ENCODE data around the gene GLRX5.

Gene GLRX5

DNA sequence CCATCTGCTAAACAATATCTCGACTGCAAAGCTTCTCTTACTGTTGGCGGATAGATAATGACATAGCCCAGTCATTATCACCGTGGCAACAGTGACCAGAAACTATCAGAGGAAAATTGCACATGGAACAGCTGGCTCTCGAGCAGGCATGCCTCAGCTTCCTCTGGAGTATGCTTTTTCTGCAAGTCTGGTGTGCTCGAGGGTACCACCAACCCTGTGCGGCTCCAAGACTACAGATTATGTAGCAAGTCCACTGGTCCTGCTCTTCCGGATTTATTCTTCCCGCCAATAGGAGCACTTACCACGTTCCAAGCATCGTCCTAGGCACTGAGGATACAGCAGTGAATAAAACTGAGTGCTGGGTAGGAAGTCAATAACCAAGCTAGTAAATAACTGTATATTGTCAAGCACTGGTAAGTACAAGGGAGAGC is 1.4 kb upstream of the GLRX5 start:
- TF ChIP-seq MYC (IDR thresholded peaks at IDR 0.05; ENCODE audit: low read depth, low read length) (peak; percentile 24; the same call in 1 of the 2 replicates), POLR2A (IDR thresholded peaks at IDR 0.05; ENCODE audit: extremely low read depth, insufficient read length) (no peak)
- TF ChIP-seq, protein P1, sequence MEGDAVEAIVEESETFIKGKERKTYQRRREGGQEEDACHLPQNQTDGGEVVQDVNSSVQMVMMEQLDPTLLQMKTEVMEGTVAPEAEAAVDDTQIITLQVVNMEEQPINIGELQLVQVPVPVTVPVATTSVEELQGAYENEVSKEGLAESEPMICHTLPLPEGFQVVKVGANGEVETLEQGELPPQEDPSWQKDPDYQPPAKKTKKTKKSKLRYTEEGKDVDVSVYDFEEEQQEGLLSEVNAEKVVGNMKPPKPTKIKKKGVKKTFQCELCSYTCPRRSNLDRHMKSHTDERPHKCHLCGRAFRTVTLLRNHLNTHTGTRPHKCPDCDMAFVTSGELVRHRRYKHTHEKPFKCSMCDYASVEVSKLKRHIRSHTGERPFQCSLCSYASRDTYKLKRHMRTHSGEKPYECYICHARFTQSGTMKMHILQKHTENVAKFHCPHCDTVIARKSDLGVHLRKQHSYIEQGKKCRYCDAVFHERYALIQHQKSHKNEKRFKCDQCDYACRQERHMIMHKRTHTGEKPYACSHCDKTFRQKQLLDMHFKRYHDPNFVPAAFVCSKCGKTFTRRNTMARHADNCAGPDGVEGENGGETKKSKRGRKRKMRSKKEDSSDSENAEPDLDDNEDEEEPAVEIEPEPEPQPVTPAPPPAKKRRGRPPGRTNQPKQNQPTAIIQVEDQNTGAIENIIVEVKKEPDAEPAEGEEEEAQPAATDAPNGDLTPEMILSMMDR (IDR thresholded peaks at IDR 0.05; ENCODE audit: low read depth, low read length), result no peak
- TF ChIP-seq, protein P2, sequence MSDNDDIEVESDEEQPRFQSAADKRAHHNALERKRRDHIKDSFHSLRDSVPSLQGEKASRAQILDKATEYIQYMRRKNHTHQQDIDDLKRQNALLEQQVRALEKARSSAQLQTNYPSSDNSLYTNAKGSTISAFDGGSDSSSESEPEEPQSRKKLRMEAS (IDR thresholded peaks at IDR 0.05; ENCODE audit: low read depth, low read length), result peak; percentile 63
- peak; percentile 77 for DNase-seq (ENCODE audit: low read depth)
- H3K4me3 ChIP-seq (ENCODE audit: low read depth, low read length), result peak overlapping the region; percentile 98

DNA sequence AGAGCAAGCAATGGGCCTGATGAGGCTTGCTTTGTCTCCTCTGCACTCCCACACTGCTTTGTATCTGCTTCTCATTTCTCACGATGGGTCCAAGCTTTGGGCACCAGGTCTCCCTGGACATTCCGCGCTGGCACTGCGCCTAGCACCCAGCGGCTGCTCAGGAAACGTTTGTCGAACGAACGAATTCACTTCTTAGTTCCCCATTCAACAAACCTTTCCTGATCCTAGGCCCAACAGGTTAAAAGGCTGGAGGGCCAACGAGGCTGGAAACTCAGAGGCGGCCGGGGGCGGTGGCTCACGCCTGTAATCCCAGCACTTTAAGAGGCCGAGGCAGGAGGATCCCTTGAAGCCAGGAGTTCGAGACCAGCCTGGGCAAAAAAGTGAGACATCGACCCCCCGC is 1.0 kb upstream of the GLRX5 start:
- TF ChIP-seq, protein P1 (IDR thresholded peaks at IDR 0.05; ENCODE audit: low read depth, low read length), result no peak
- TF ChIP-seq POLR2A (IDR thresholded peaks at IDR 0.05; ENCODE audit: extremely low read depth, insufficient read length) (no peak), MYC (IDR thresholded peaks at IDR 0.05; ENCODE audit: low read depth, low read length) (no peak)
- TF ChIP-seq, protein P2 (IDR thresholded peaks at IDR 0.05; ENCODE audit: low read depth, low read length), result no peak
- H3K4me3 ChIP-seq (ENCODE audit: low read depth, low read length), result peak overlapping the region; percentile 98
- peak; percentile 56 for DNase-seq (ENCODE audit: low read depth)

DNA sequence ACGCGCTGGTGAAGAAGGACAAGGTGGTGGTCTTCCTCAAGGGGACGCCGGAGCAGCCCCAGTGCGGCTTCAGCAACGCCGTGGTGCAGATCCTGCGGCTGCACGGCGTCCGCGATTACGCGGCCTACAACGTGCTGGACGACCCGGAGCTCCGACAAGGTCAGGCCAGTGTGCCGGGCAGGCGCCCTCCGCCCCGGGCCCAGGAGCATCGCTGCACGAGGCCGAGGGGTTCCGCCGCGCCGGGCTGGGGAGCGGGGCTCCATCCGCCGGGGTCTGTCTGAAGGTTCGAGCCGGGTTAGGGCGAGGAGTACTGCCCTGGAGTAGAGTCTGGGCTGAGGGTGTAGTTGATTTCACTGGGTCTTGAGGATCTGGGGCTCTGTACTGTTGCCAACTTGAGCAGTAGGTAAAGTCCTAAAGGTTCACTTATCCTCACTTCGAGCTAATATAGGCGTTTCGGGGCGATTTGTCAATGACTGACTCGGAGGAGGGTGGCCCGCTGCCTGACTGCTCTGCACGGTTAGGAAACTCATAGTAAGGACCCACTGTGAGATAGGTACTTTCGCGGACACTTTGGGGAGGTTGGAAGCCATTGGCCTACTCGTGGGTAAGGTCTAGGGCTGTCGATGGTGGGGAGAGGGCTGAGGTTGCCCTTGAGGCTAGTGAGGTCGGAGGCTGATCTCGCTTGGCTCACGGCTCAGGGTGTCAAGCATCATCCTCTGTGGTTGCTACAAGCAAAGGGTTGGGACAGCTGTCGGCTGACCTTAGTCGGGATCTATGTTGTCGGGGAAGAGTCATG is 574 bp downstream of the GLRX5 start:
- TF ChIP-seq, protein P1 (IDR thresholded peaks at IDR 0.05; ENCODE audit: low read depth, low read length), result no peak
- TF ChIP-seq POLR2A (IDR thresholded peaks at IDR 0.05; ENCODE audit: extremely low read depth, insufficient read length) (peak; percentile 10), MYC (IDR thresholded peaks at IDR 0.05; ENCODE audit: low read depth, low read length) (0 out of 2 replicates have a peak, but pooled peaks have one; percentile 12)
- TF ChIP-seq, protein P2 (IDR thresholded peaks at IDR 0.05; ENCODE audit: low read depth, low read length), result no peak
- peak; percentile 37 for DNase-seq (ENCODE audit: low read depth)
- H3K4me3 ChIP-seq (ENCODE audit: low read depth, low read length), result peak overlapping the region; percentile 90

DNA sequence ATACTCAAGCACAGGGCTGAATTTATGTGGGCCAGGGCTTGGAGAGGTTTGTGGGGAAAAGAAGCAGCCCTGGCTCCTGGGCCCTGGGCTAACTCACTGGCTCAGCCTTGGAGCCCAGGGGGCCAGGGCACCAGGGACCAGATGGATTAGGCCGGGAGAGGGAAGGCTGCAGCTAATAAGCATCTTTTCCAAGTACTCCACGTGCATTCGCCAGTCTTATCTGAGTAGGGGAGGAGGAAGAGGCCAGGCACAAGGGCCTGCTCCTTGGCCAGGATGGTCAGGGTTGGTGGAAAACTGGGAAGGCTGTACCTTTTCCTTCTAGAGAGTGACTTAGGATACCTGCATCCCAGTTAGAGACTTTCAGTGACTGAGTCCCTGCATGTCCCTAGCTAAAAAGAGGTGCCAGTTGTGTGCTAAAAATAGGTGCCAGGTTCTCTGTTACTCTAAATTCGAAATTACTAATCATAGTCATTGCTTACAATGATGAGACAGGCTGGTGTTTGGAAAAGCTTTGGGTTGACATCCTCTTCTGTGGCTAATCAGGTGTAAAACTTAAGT is 1.3 kb downstream of the GLRX5 start:
- peak overlapping the region; percentile 90 for H3K4me3 ChIP-seq (ENCODE audit: low read depth, low read length)
- TF ChIP-seq MYC (IDR thresholded peaks at IDR 0.05; ENCODE audit: low read depth, low read length), result no peak
- TF ChIP-seq, protein P1 (IDR thresholded peaks at IDR 0.05; ENCODE audit: low read depth, low read length), result no peak
- TF ChIP-seq, protein P2 (IDR thresholded peaks at IDR 0.05; ENCODE audit: low read depth, low read length), result no peak
- TF ChIP-seq POLR2A (IDR thresholded peaks at IDR 0.05; ENCODE audit: extremely low read depth, insufficient read length), result no peak
- DNase-seq (ENCODE audit: low read depth), result no peak

DNA sequence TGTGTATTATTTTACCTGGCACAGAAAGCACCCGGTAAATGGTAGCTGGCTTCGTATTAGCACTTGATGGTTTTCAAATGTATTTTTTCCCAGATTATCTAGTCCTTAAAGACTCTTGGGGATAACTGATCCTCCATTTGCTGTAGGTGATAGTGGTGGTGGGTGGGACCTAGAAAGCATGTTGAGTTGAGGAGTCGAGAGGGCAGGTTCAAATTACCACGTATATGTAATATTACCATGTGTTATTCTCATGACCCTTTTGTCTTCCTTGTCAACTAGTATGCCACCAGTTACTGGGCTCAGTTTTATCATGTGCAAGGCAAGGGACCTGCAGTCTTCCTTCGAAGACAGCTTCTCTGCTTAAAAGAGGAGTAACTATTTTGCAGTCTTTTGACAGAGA is 1.8 kb downstream of the GLRX5 start:
- H3K4me3 ChIP-seq (ENCODE audit: low read depth, low read length), result peak overlapping the region; percentile 90
- TF ChIP-seq MYC (IDR thresholded peaks at IDR 0.05; ENCODE audit: low read depth, low read length) (no peak), POLR2A (IDR thresholded peaks at IDR 0.05; ENCODE audit: extremely low read depth, insufficient read length) (no peak)
- TF ChIP-seq, protein P2 (IDR thresholded peaks at IDR 0.05; ENCODE audit: low read depth, low read length), result no peak
- TF ChIP-seq, protein P1 (IDR thresholded peaks at IDR 0.05; ENCODE audit: low read depth, low read length), result no peak
- DNase-seq (ENCODE audit: low read depth), result no peak

Measured in NB4 (cell line).